GM19035 (cell line): ENCODE results near the gene CALML6.

ENCODE experiments used
- ATAC-seq: cut with Tn5 transposase; IDR thresholded peaks from one replicate; pipeline ENCODE4 v1.9.1; 2021; ENCODE audit not compliant: unreplicated experiment

CALML6 gene

GRCh38 chr1:1962752-1963151, 47.7 kb downstream of the CALML6 start:
- ATAC-seq = no peak

- ATAC-seq = no peak
Observed at GRCh38 chr1:1963570-1963969, 48.5 kb downstream of the CALML6 start.

GRCh38 chr1:1964811-1965210, 49.8 kb downstream of the CALML6 start:
- ATAC-seq = no peak

- no peak for ATAC-seq
Observed at GRCh38 chr1:1965546-1965945, 50.5 kb downstream of the CALML6 start.

GRCh38 chr1:1966071-1966740, 51.1 kb downstream of the CALML6 start:
- ATAC-seq = no peak
